ENCODE measurements around the gene GIT2.

DNA sequence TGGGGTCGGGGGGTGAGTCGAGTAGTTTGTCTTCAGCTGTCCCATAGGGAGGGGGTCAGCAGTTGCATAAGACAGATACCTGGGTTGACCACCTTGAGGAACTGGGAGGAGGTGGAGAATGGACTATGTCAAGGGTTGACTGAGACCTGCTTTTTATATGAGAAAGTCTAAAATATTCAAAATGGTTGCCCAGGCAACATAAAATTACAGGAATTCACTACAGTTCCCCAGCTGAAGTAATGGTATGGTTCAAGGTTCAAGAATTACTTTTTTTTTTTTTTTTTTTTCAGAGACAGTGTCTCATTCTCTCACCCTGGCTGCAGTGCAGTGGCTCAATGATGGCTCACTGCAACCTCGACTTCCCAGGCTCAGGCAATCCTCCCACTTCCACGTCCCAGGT lies 101.2 kb downstream of the GIT2 start:
- no peak for TF ChIP-seq EP300 (IDR thresholded peaks at IDR 0.05)
- TF ChIP-seq CTCF (IDR thresholded peaks at IDR 0.05) = no peak
- no peak for TF ChIP-seq POLR2A (IDR thresholded peaks at IDR 0.05)
- no peak for TF ChIP-seq POLR2AphosphoS5 (IDR thresholded peaks at IDR 0.05)
